Coronary artery (tissue), 2 donors: ENCODE results near the gene ANKRD52.
"Not testable (repeated sequence)": the region's sequence is repeated elsewhere in the genome, so short reads cannot be mapped to it uniquely, and the experiment has no call there.

ENCODE experiments used
- DNase-seq: peaks from one replicate; pipeline ENCODE4 v3.0.0-alpha.2; 2017; ENCODE audit warnings: low spot score
- H3K27ac ChIP-seq, 2 donors: fragments of 200-600 bp; sonication (generic); one replicate each; pipeline ENCODE4 v1.5.1; 2016 to 2019
- H3K4me3 ChIP-seq: fragments of 200-600 bp; sonication (generic); 2 replicates; pipeline ENCODE4 v1.5.1; 2016; ENCODE audit warnings: mild to moderate bottlenecking, moderate library complexity
- CTCF ChIP-seq: fragments of 200-600 bp; sonication (generic); IDR thresholded peaks from one replicate; pipeline ENCODE4 v1.5.1; 2019; ENCODE audit warnings: antibody characterized with exemption

Gene ANKRD52

GRCh38 chr12:56206452-56207166, 51.6 kb downstream of the ANKRD52 start:
- no peak overlapping the region for H3K4me3 ChIP-seq
- no peak for DNase-seq
- H3K27ac ChIP-seq: peak overlapping the region in 1 of 2 donors; percentile 30
- peak; percentile 32 for TF ChIP-seq CTCF

GRCh38 chr12:56205445-56205844, 52.7 kb downstream of the ANKRD52 start:
- H3K27ac ChIP-seq: peak overlapping the region in 1 of 2 donors; percentile 30
- H3K4me3 ChIP-seq: no peak overlapping the region
- no peak for TF ChIP-seq CTCF
- DNase-seq: no peak

GRCh38 chr12:56204275-56204674, 53.9 kb downstream of the ANKRD52 start:
- no peak for DNase-seq
- Histone ChIP-seq H3K4me3 (no peak overlapping the region), H3K27ac (no peak overlapping the region)
- TF ChIP-seq CTCF: no peak

- no peak for TF ChIP-seq CTCF
- Histone ChIP-seq H3K4me3 (no peak overlapping the region), H3K27ac (no peak overlapping the region)
- no peak for DNase-seq
Observed at GRCh38 chr12:56202838-56203237, 55.3 kb downstream of the ANKRD52 start.

GRCh38 chr12:56202366-56202765, 55.8 kb downstream of the ANKRD52 start:
- Histone ChIP-seq H3K27ac (no peak overlapping the region), H3K4me3 (no peak overlapping the region)
- no peak for TF ChIP-seq CTCF
- DNase-seq: no peak

GRCh38 chr12:56198836-56199235, 59.3 kb downstream of the ANKRD52 start:
- no peak for TF ChIP-seq CTCF
- Histone ChIP-seq H3K4me3 (no peak overlapping the region), H3K27ac (no peak overlapping the region)
- DNase-seq: no peak

- TF ChIP-seq CTCF: no peak
- Histone ChIP-seq H3K4me3 (no peak overlapping the region), H3K27ac (peak overlapping the region in 1 of 2 donors; percentile 5)
- DNase-seq: no peak
Observed at GRCh38 chr12:56197921-56198635, 60.1 kb downstream of the ANKRD52 start.

GRCh38 chr12:56196818-56197550, 61.2 kb downstream of the ANKRD52 start:
- H3K4me3 ChIP-seq, DNase-seq: not testable (repeated sequence)
- H3K27ac ChIP-seq: peak overlapping the region in 1 of 2 donors; percentile 66
